Coronary artery (tissue), 2 donors: ENCODE results near the gene MAST2.
A peak's percentile ranks its signal among the peaks of the same experiment; 100 is the strongest.

Source experiments
- DNase-seq: peaks from one replicate; pipeline ENCODE4 v3.0.0-alpha.2; 2017; ENCODE audit warnings: low spot score
- H3K27ac ChIP-seq, 2 donors: fragments of 200-600 bp; sonication (generic); one replicate each; pipeline ENCODE4 v1.5.1; 2016 to 2019
- H3K4me3 ChIP-seq: fragments of 200-600 bp; sonication (generic); 2 replicates; pipeline ENCODE4 v1.5.1; 2016; ENCODE audit warnings: mild to moderate bottlenecking, moderate library complexity
- CTCF ChIP-seq: fragments of 200-600 bp; sonication (generic); IDR thresholded peaks from one replicate; pipeline ENCODE4 v1.5.1; 2019; ENCODE audit warnings: antibody characterized with exemption

MAST2 gene

DNA sequence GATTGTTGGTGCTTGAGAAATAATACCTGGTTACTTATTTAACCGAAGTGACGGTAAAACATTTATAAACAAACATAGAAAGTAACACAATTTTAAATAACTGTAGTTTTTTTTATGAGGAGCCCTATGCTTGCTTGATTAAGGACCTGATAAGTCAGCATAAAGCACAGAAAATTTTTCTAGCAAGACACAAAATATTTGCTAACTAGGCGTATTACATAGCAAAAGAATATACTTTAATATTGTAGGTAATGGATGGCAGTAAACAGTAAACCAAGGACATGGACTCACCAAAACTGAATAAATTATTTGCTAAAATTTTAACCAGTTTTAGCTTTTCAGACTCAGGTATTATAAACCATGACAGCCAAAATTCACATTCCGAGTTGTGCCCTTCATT, 90.9 kb downstream of the MAST2 start:
- DNase-seq, result no peak
- no peak for TF ChIP-seq CTCF
- no peak overlapping the region for H3K4me3 ChIP-seq
- no peak overlapping the region for H3K27ac ChIP-seq

- H3K27ac ChIP-seq, result no peak overlapping the region
- no peak overlapping the region for H3K4me3 ChIP-seq
- TF ChIP-seq CTCF, result no peak
- no peak for DNase-seq
These were observed 91.5 kb downstream of the MAST2 start for GRCh38 chr1:45894921-45895320.

DNA sequence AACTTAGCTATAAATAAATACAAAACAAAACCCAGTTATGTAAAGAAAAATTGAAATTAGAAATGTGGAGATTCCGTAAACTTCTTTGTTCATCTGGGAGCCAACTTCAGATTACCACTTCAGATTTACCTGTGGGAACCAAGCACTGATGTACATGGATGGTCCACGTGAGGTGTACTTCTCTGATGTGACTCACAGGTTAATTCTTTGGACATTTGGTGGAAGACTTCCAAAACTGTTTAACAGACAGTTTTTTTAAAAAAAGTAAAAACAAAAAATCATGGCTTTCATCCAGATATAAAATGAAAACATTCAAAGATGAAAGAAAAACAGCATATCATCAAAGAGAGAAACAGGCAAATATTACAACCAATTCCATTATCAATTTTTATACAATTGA, 92.0 kb downstream of the MAST2 start:
- H3K27ac ChIP-seq, result no peak overlapping the region
- TF ChIP-seq CTCF, result no peak
- DNase-seq, result no peak
- no peak overlapping the region for H3K4me3 ChIP-seq

DNA sequence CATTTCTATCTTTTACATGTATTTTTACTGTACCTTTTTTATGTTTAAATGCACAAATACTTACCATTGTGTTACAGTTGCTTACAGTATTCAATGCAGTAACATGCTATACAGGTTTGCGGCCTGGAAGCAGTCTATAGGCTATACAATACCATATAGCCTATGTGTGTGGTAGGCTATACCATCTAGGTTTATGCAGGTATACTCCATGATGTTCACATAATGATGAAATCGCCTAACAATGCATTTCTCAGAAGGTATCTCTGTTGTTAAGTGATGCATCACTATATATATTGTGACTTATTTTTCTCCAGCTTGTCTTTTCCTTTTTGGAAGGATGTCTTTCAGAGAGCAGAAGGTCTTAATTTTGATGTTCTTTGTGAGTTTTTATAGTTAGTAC, 103.5 kb downstream of the MAST2 start:
- H3K4me3 ChIP-seq, result no peak overlapping the region
- TF ChIP-seq CTCF, result no peak
- DNase-seq, result no peak
- no peak overlapping the region for H3K27ac ChIP-seq

DNA sequence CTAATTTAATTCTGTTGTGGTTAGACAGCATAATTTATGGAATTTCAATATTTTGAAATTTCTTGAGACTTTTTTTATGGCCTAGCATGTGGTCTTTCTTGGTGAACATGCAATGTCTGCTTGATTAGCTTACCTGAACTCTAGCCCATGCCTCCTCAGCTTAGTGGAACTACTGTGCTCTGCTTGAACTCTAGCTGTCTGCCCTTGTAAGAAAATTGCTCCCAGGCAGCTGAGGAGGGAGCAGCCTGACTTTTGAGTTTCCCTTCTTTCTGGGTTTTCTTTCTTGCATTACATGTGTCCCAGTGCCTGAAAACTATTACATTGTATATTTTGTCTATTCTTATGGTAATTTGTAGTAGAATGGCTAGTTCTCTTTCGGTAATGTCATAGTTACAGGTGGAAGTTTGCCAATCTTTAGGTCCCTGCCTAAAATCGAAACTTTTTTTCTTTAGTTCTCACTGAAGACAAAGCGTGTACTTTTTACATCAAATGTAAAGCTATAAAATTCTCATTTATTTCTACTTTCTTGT, 105.3 kb downstream of the MAST2 start:
- no peak for DNase-seq
- TF ChIP-seq CTCF, result no peak
- H3K27ac ChIP-seq, result no peak overlapping the region
- no peak overlapping the region for H3K4me3 ChIP-seq

DNA sequence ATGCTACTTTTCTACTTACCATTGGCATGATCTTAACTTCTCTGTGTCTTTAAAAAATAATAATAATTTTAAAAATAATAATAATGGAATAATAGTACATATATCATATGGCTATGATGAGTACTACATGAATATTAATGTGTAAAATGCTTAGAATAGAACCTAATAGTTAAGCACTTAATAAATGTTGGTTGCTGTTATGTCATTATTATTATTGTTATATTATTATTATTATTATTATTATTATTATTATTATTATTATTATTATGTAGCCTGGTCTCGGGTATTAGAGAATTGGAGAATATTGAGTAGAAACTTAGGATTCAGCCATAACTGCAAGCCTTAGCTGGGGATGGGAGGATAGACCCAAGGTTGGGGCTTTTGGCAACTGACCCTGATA, 108.2 kb downstream of the MAST2 start:
- Histone ChIP-seq H3K4me3 (no peak overlapping the region), H3K27ac (no peak overlapping the region)
- no peak for DNase-seq
- TF ChIP-seq CTCF, result no peak

DNA sequence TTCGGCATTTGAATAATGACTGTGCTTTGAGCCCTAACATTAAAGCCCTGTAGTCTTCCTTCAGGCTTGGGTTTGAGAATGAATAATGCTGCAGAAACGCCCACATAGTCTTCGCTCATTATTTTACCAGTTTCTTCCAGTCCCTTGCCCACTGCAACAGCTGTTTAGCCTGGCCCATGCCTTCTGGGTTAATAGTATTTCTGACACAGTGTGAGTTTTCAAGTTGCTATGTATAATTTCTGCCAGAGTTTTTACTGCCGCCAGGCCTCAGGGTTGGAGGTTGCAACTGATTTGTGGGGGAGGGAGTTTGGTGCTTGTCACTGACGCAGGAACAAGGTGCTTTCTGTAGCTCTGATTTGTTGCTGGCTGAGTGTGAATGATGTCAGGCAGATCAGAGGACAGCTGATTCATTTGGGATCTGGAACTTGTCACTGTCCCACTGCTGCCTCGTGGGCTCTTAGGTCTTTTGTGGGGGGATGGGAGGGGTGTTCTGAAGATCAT, 109.8 kb downstream of the MAST2 start:
- H3K4me3 ChIP-seq, result no peak overlapping the region
- H3K27ac ChIP-seq, result peak overlapping the region; percentile 59 to 71
- peak; percentile 78 for DNase-seq
- no peak for TF ChIP-seq CTCF
